ENCODE measurements around the gene HELT. TPM values are rescaled to one million over a fixed set of nuclear protein-coding genes. Genes with fewer than 3 reads are reported as not detected.

Gene HELT
- total and polyA plus RNA-seq, 2 donors (not counting 1 experiment from before 2014, with no cell fraction given) = not detected

- no peak for DNase-seq (ENCODE audit: low read depth in 2 of 2)
- no peaks in the 10 kb centered on the region for H3K9me3 ChIP-seq (ENCODE audit: control insufficient read depth, insufficient read depth, low read depth, low read length)
- peaks cover 5% of the 10 kb centered on the region for H3K27me3 ChIP-seq (ENCODE audit: control insufficient read depth, insufficient read depth, low read length)
- no peaks in the 10 kb centered on the region for H3K36me3 ChIP-seq (ENCODE audit: control insufficient read depth, insufficient read depth, low read length)
- no peaks in the 10 kb centered on the region for H4K20me1 ChIP-seq (ENCODE audit: control insufficient read depth, extremely low read depth, insufficient read depth, low read length)
- H2AFZ ChIP-seq (ENCODE audit: low read length) = no peak overlapping the region
- no peaks in the 10 kb centered on the region for H3K79me2 ChIP-seq (ENCODE audit: control insufficient read depth, insufficient read depth, low read length)
- no peak for TF ChIP-seq EZH2 (IDR thresholded peaks at IDR 0.05; ENCODE audit: low read length, missing control alignments)
- no peak for TF ChIP-seq CTCF (conservative IDR thresholded peaks at IDR 0.05 in 1 of 2, IDR thresholded peaks at IDR 0.05 in 1 of 2; ENCODE audit: low read depth in 1 of 2, low read length in 2 of 2)
- no peak overlapping the region for H3K27ac ChIP-seq (ENCODE audit: insufficient read depth, low read length)
- no peak overlapping the region for H3K9ac ChIP-seq (ENCODE audit: insufficient read depth, low read length)
- no peak overlapping the region for H3K4me2 ChIP-seq (ENCODE audit: extremely low read depth, insufficient read depth, low read length)
- no peak overlapping the region for H3K4me3 ChIP-seq (replicated peaks in 1 of 4; ENCODE audit: control extremely low read depth in 1 of 4, insufficient read depth in 1 of 4, low read depth in 3 of 4, low read length in 4 of 4)
- no peaks in the 10 kb centered on the region for H3K4me1 ChIP-seq (ENCODE audit: control insufficient read depth, extremely low read depth, insufficient read depth, low read length)
These were observed 13.3 kb downstream of the HELT start for GRCh38 chr4:185031611-185032010.

DNA sequence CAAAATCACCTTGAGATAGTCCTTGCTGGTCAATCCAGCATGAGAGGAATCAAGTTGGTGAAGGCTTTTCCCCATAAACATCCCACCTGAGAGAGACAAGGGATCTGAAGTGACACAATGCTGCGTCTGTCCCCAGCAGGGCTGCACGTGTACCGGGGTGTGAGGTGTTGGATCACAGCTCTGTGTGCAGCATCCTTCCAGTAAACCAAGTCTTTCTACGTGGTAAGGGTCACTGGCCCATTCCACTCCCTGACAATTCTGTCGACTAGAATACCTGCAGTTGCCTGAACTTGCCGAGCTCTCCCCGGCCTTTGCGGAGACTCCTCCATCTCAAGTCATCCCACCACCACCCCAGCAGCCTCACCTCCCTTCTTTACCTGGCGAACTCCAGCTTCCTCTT, 14.8 kb downstream of the HELT start:
- Histone ChIP-seq H3K9me3 (ENCODE audit: control insufficient read depth, insufficient read depth, low read depth, low read length) (no peaks in the 10 kb centered on the region), H3K36me3 (ENCODE audit: control insufficient read depth, insufficient read depth, low read length) (no peaks in the 10 kb centered on the region), H4K20me1 (ENCODE audit: control insufficient read depth, extremely low read depth, insufficient read depth, low read length) (no peaks in the 10 kb centered on the region), H3K4me3 (replicated peaks in 1 of 4; ENCODE audit: control extremely low read depth in 1 of 4, insufficient read depth in 1 of 4, low read depth in 3 of 4, low read length in 4 of 4) (no peak overlapping the region), H2AFZ (ENCODE audit: low read length) (no peak overlapping the region), H3K79me2 (ENCODE audit: control insufficient read depth, insufficient read depth, low read length) (no peaks in the 10 kb centered on the region), H3K4me2 (ENCODE audit: extremely low read depth, insufficient read depth, low read length) (no peak overlapping the region), H3K27ac (ENCODE audit: insufficient read depth, low read length) (no peak overlapping the region), H3K9ac (ENCODE audit: insufficient read depth, low read length) (no peak overlapping the region), H3K4me1 (ENCODE audit: control insufficient read depth, extremely low read depth, insufficient read depth, low read length) (no peaks in the 10 kb centered on the region), H3K27me3 (ENCODE audit: control insufficient read depth, insufficient read depth, low read length) (peaks cover 5% of the 10 kb centered on the region)
- TF ChIP-seq EZH2 (IDR thresholded peaks at IDR 0.05; ENCODE audit: low read length, missing control alignments) = no peak
- no peak for TF ChIP-seq CTCF (conservative IDR thresholded peaks at IDR 0.05 in 1 of 2, IDR thresholded peaks at IDR 0.05 in 1 of 2; ENCODE audit: low read depth in 1 of 2, low read length in 2 of 2)
- no peak for DNase-seq (ENCODE audit: low read depth in 2 of 2)

DNA sequence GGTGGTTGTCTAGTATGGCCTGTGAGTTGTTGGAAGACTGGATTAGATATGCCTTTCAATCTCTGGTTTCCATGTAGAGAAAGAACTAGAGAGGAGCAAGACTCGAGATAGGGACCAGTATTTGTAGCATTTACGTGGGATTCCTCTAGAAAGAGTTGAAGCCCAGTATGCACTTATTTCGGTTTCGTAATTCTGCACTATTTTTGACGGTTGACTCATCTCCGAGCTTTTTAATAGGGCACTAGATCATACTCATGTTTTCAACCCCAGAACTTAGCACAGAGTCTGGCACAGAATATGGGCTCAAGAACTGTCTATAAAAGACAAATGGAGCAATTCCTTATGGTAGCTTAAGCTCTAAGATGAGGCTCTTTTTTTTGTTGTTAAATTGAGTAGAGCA, 15.7 kb downstream of the HELT start:
- DNase-seq (ENCODE audit: low read depth in 2 of 2) = no peak

More for the DNA sequence above, 15.7 kb downstream of the HELT start:
- H3K4me3 ChIP-seq (replicated peaks in 1 of 4; ENCODE audit: control extremely low read depth in 1 of 4, insufficient read depth in 1 of 4, low read depth in 3 of 4, low read length in 4 of 4) = no peak overlapping the region
- no peak overlapping the region for H3K27ac ChIP-seq (ENCODE audit: insufficient read depth, low read length)
- H3K9me3 ChIP-seq (ENCODE audit: control insufficient read depth, insufficient read depth, low read depth, low read length) = no peaks in the 10 kb centered on the region
- H4K20me1 ChIP-seq (ENCODE audit: control insufficient read depth, extremely low read depth, insufficient read depth, low read length) = no peaks in the 10 kb centered on the region
- H3K36me3 ChIP-seq (ENCODE audit: control insufficient read depth, insufficient read depth, low read length) = no peaks in the 10 kb centered on the region
- no peak for TF ChIP-seq CTCF (conservative IDR thresholded peaks at IDR 0.05 in 1 of 2, IDR thresholded peaks at IDR 0.05 in 1 of 2; ENCODE audit: low read depth in 1 of 2, low read length in 2 of 2)
- TF ChIP-seq EZH2 (IDR thresholded peaks at IDR 0.05; ENCODE audit: low read length, missing control alignments) = no peak
- H3K27me3 ChIP-seq (ENCODE audit: control insufficient read depth, insufficient read depth, low read length) = peaks cover 2% of the 10 kb centered on the region
- no peak overlapping the region for H3K4me2 ChIP-seq (ENCODE audit: extremely low read depth, insufficient read depth, low read length)
- no peaks in the 10 kb centered on the region for H3K79me2 ChIP-seq (ENCODE audit: control insufficient read depth, insufficient read depth, low read length)
- H3K9ac ChIP-seq (ENCODE audit: insufficient read depth, low read length) = no peak overlapping the region
- no peak overlapping the region for H2AFZ ChIP-seq (ENCODE audit: low read length)
- H3K4me1 ChIP-seq (ENCODE audit: control insufficient read depth, extremely low read depth, insufficient read depth, low read length) = no peaks in the 10 kb centered on the region
